OCI-LY1 (cell line): ENCODE measurements around the gene KCNK7.

ENCODE experiments used
- H2AFZ ChIP-seq: fragments of 200-600 bp; sonication (generic), shearing (Covaris generic); 2 replicates; pipeline ENCODE4 v1.6.0; 2014; ENCODE audit warnings: antibody characterized with exemption, mild to moderate bottlenecking, low read length
- H3F3A ChIP-seq: fragments of 200-600 bp; sonication (generic), shearing (Covaris generic); 2 replicates; pipeline ENCODE4 v1.6.0; 2014; ENCODE audit warnings: mild to moderate bottlenecking, antibody characterized with exemption, low read length, moderate library complexity; ENCODE audit not compliant: insufficient read depth
- H3K27ac ChIP-seq: fragments of 200-600 bp; sonication (generic); 2 replicates; pipeline ENCODE4 v1.5.1; 2014; ENCODE audit warnings: low read length, mixed run types, mild to moderate bottlenecking, low read depth; ENCODE audit not compliant: poor library complexity, severe bottlenecking
- H3K27me3 ChIP-seq: fragments of 200-600 bp; sonication (generic); 2 replicates; pipeline ENCODE4 v1.6.0; 2014; ENCODE audit warnings: antibody characterized with exemption, mild to moderate bottlenecking, low read length, moderate library complexity; ENCODE audit not compliant: insufficient read depth
- H3K36me3 ChIP-seq: fragments of 200-600 bp; sonication (generic); 2 replicates; pipeline ENCODE4 v1.6.1; 2014; ENCODE audit warnings: mild to moderate bottlenecking, antibody characterized with exemption, low read length, moderate library complexity, mixed read lengths; ENCODE audit not compliant: insufficient read depth
- H3K4me1 ChIP-seq: fragments of 200-600 bp; sonication (generic); 2 replicates; pipeline ENCODE4 v1.5.1; 2014; ENCODE audit warnings: mild to moderate bottlenecking, low read length, moderate library complexity; ENCODE audit not compliant: insufficient read depth, severe bottlenecking
- H3K4me2 ChIP-seq: fragments of 200-600 bp; sonication (generic), shearing (Covaris generic); 2 replicates; pipeline ENCODE4 v1.6.1; 2014; ENCODE audit warnings: low read length
- H3K4me3 ChIP-seq: fragments of 200-600 bp; sonication (generic); 2 replicates; pipeline ENCODE4 v1.5.1; 2014; ENCODE audit warnings: low read length, low read depth, mild to moderate bottlenecking, mixed read lengths; ENCODE audit not compliant: poor library complexity, severe bottlenecking
- H3K79me2 ChIP-seq: fragments of 200-600 bp; shearing (Covaris generic); 2 replicates; pipeline ENCODE4 v1.6.1; 2016; ENCODE audit warnings: mixed run types, low read length, mixed read lengths; ENCODE audit not compliant: insufficient read depth
- H3K9ac ChIP-seq: fragments of 200-600 bp; sonication (generic), shearing (Covaris generic); 2 replicates; pipeline ENCODE4 v1.6.1; 2014; ENCODE audit warnings: mild to moderate bottlenecking, low read length, mixed read lengths
- H3K9me2 ChIP-seq: fragments of 200-600 bp; sonication (generic), shearing (Covaris generic); 2 replicates; pipeline ENCODE4 v1.6.1; 2014; ENCODE audit warnings: low read depth, mild to moderate bottlenecking, low read length, mixed read lengths
- H3K9me3 ChIP-seq: fragments of 200-600 bp; shearing (Covaris generic); 2 replicates; pipeline ENCODE4 v1.6.1; 2014; ENCODE audit warnings: low read length, mixed read lengths
- H4K20me1 ChIP-seq: fragments of 200-600 bp; sonication (generic), shearing (Covaris generic); 2 replicates; pipeline ENCODE4 v1.6.0; 2016; ENCODE audit warnings: mild to moderate bottlenecking, low read length; ENCODE audit not compliant: insufficient read depth
- CTCF ChIP-seq: fragments of 200-600 bp; sonication (generic), shearing (Covaris generic); IDR thresholded peaks from 2 replicates; pipeline ENCODE4 v1.5.1; 2017; ENCODE audit warnings: mild to moderate bottlenecking, antibody characterized with exemption, low read length, moderate library complexity, mixed read lengths
- EZH2 ChIP-seq: fragments of 200-600 bp; sonication (generic), shearing (Covaris generic); IDR thresholded peaks from 2 replicates; pipeline ENCODE4 v1.8.0; 2017; ENCODE audit warnings: borderline replicate concordance, mixed run types, mild to moderate bottlenecking, antibody characterized with exemption, low read length, moderate library complexity, mixed read lengths

The KCNK7 gene

DNA sequence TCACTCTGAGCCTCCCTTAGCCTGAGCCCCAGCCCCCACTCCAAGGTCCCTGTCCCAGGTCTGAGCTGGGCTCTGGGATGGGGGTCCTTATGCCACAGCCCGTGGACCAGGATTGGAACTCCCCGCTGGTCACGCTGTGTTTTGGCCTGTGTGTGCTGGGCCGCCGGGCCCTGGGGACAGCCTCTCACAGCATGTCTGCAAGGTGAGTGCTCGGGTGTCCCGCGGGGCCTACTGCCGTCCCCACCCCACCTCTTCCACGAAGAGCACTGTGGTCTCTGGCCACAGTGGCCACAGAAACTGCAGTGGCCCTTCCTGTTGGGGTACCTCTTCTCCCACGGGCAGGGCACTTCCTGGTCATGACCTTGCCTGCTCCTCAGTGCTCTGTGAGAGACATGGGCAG is 38.8 kb upstream of the KCNK7 start:
- Histone ChIP-seq H4K20me1 (no peaks in the 10 kb centered on the region), H3K4me2 (no peak overlapping the region), H3K4me1 (peaks cover 13% of the 10 kb centered on the region)

GRCh38 chr11:65634109-65634436 is 38.5 kb upstream of the KCNK7 start:
- no peak for TF ChIP-seq CTCF
- TF ChIP-seq EZH2: no peak
- Histone ChIP-seq H3K9me2 (no peaks in the 10 kb centered on the region), H2AFZ (no peak overlapping the region), H3K4me3 (no peak overlapping the region), H3K9me3 (no peaks in the 10 kb centered on the region), H3K27ac (no peak overlapping the region), H3K79me2 (no peaks in the 10 kb centered on the region), H4K20me1 (no peaks in the 10 kb centered on the region), H3K4me1 (peaks cover 10% of the 10 kb centered on the region), H3K27me3 (no peaks in the 10 kb centered on the region), H3K9ac (no peak overlapping the region), H3K36me3 (peaks cover 64% of the 10 kb centered on the region), H3F3A (no peaks in the 10 kb centered on the region), H3K4me2 (no peak overlapping the region)

More for the DNA sequence above, 38.8 kb upstream of the KCNK7 start:
- H3K9me2 ChIP-seq: no peaks in the 10 kb centered on the region
- no peak overlapping the region for H3K4me3 ChIP-seq
- peaks cover 61% of the 10 kb centered on the region for H3K36me3 ChIP-seq
- H2AFZ ChIP-seq: no peak overlapping the region
- H3K9me3 ChIP-seq: no peaks in the 10 kb centered on the region
- no peak for TF ChIP-seq CTCF
- no peak for TF ChIP-seq EZH2
- H3K79me2 ChIP-seq: no peaks in the 10 kb centered on the region
- H3K27me3 ChIP-seq: no peaks in the 10 kb centered on the region
- no peak overlapping the region for H3K27ac ChIP-seq
- no peaks in the 10 kb centered on the region for H3F3A ChIP-seq
- no peak overlapping the region for H3K9ac ChIP-seq

- TF ChIP-seq EZH2 (no peak), CTCF (no peak)
- Histone ChIP-seq H3K9ac (no peak overlapping the region), H4K20me1 (no peaks in the 10 kb centered on the region)
Observed at GRCh38 chr11:65633390-65634108, 37.9 kb upstream of the KCNK7 start.

More at GRCh38 chr11:65633390-65634108, 37.9 kb upstream of the KCNK7 start:
- Histone ChIP-seq H3K4me3 (no peak overlapping the region), H3K27me3 (no peaks in the 10 kb centered on the region), H3K4me2 (no peak overlapping the region), H3K4me1 (peaks cover 4% of the 10 kb centered on the region), H3K9me2 (no peaks in the 10 kb centered on the region), H3K27ac (no peak overlapping the region), H3F3A (no peaks in the 10 kb centered on the region), H3K79me2 (no peaks in the 10 kb centered on the region), H2AFZ (no peak overlapping the region), H3K36me3 (peaks cover 70% of the 10 kb centered on the region), H3K9me3 (no peaks in the 10 kb centered on the region)
